CD4-positive, alpha-beta T cell treated with Interferon alpha-2 for 1 hour (primary cell): Measurements from ENCODE around the gene IGFN1.
"Not testable (repeated sequence)": the region's sequence is repeated elsewhere in the genome, so short reads cannot be mapped to it uniquely, and the experiment has no call there.

Experiments
- DNase-seq, 2 donors: peaks; one replicate each; pipeline ENCODE4 v3.0.0-alpha.2; 2020 to 2022

IGFN1 gene

GRCh38 chr1:201251851-201252430 is 61.3 kb downstream of the IGFN1 start:
- DNase-seq: no peak

- no peak for DNase-seq
Measured at GRCh38 chr1:201252944-201253371, 62.3 kb downstream of the IGFN1 start.

- DNase-seq: no peak
Measured at GRCh38 chr1:201253411-201253810, 62.8 kb downstream of the IGFN1 start.

- no peak for DNase-seq
Measured at GRCh38 chr1:201253906-201254624, 63.4 kb downstream of the IGFN1 start.

GRCh38 chr1:201254625-201255478 is 64.2 kb downstream of the IGFN1 start:
- DNase-seq: peak; percentile 21 to 48

GRCh38 chr1:201255479-201256362 is 65.1 kb downstream of the IGFN1 start:
- DNase-seq: no peak

GRCh38 chr1:201258132-201258531 is 67.5 kb downstream of the IGFN1 start:
- not testable (repeated sequence) for DNase-seq

- DNase-seq: no peak
Measured at GRCh38 chr1:201258763-201259230, 68.2 kb downstream of the IGFN1 start.

GRCh38 chr1:201259476-201260235 is 69.0 kb downstream of the IGFN1 start:
- DNase-seq: no peak

GRCh38 chr1:201260236-201260590 is 69.6 kb downstream of the IGFN1 start:
- DNase-seq: no peak

GRCh38 chr1:201260648-201261311 is 70.2 kb downstream of the IGFN1 start:
- no peak for DNase-seq

GRCh38 chr1:201261771-201262547 is 71.3 kb downstream of the IGFN1 start:
- no peak for DNase-seq

GRCh38 chr1:201262963-201263608 is 72.5 kb downstream of the IGFN1 start:
- DNase-seq: no peak

- DNase-seq: no peak
Measured at GRCh38 chr1:201264072-201264471, 73.4 kb downstream of the IGFN1 start.

GRCh38 chr1:201264554-201264953 is 73.9 kb downstream of the IGFN1 start:
- no peak for DNase-seq

- DNase-seq: no peak
Measured at GRCh38 chr1:201265756-201266155, 75.1 kb downstream of the IGFN1 start.

- no peak for DNase-seq
Measured at GRCh38 chr1:201266276-201266675, 75.7 kb downstream of the IGFN1 start.

GRCh38 chr1:201266774-201267173 is 76.2 kb downstream of the IGFN1 start:
- no peak for DNase-seq

- no peak for DNase-seq
Measured at GRCh38 chr1:201267481-201268229, 77.0 kb downstream of the IGFN1 start.
